ENCODE measurements around the gene MAN1C1. TPM values are rescaled to one million over a fixed set of nuclear protein-coding genes. Genes with fewer than 3 reads are reported as not detected.
"Not testable (repeated sequence)": the region's sequence is repeated elsewhere in the genome, so short reads cannot be mapped to it uniquely, and the experiment has no call there.

Gene MAN1C1
- polyA plus RNA-seq, 1 donor from 2014 or later = 1.3 TPM

GRCh38 chr1:25733271-25733670 lies 116.7 kb downstream of the MAN1C1 start:
- Histone ChIP-seq H3K9me3 (ENCODE audit: low read length) (no peaks in the 10 kb centered on the region), H2AFZ (ENCODE audit: low read depth, low read length) (no peak overlapping the region), H3K9ac (ENCODE audit: low read length) (no peak overlapping the region), H3K4me3 (ENCODE audit: low read length) (no peak overlapping the region), H3K79me2 (replicated peaks; ENCODE audit: insufficient read depth, low read length) (no peaks in the 10 kb centered on the region), H3K9me2 (ENCODE audit: insufficient read depth, low read length) (no peaks in the 10 kb centered on the region), H3F3A (ENCODE audit: insufficient read depth, low read length, poor library complexity, severe bottlenecking) (no peaks in the 10 kb centered on the region), H3K27me3 (ENCODE audit: insufficient read depth, low read depth, low read length) (no peaks in the 10 kb centered on the region), H3K4me2 (ENCODE audit: low read length) (no peak overlapping the region), H4K20me1 (ENCODE audit: insufficient read depth) (no peaks in the 10 kb centered on the region), H3K27ac (ENCODE audit: low read length) (no peak overlapping the region), H3K36me3 (ENCODE audit: insufficient read depth, low read length) (no peaks in the 10 kb centered on the region)
- no peak for TF ChIP-seq EP300 (conservative IDR thresholded peaks at IDR 0.05; ENCODE audit: poor library complexity, severe bottlenecking)

DNA sequence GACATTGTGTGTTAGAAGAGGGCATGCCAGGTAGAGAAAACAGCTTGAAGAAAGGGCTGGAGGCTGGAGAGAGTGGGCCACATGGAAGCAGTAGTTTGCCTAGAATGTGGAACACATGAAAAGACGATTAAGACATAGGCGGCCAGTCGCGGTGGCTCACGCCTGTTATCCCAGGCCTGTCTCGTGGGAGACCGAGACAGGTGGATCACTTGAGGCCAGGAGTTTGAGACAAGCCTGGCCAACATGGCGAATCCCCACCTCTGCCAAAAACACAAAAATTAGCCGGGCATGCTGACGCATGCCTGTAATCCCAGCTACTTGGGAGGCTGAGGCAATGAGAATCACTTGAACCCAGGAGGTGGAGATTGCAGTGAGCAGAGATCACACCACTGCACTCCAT lies 118.4 kb downstream of the MAN1C1 start:
- not testable (repeated sequence) for H3F3A ChIP-seq (ENCODE audit: insufficient read depth, low read length, poor library complexity, severe bottlenecking); H2AFZ ChIP-seq (ENCODE audit: low read depth, low read length); H3K4me2 ChIP-seq (ENCODE audit: low read length); H3K36me3 ChIP-seq (ENCODE audit: insufficient read depth, low read length); H3K27ac ChIP-seq (ENCODE audit: low read length); H3K4me3 ChIP-seq (ENCODE audit: low read length); H3K9me2 ChIP-seq (ENCODE audit: insufficient read depth, low read length); H4K20me1 ChIP-seq (ENCODE audit: insufficient read depth); H3K9ac ChIP-seq (ENCODE audit: low read length); H3K27me3 ChIP-seq (ENCODE audit: insufficient read depth, low read depth, low read length); H3K9me3 ChIP-seq (ENCODE audit: low read length); H3K79me2 ChIP-seq (replicated peaks; ENCODE audit: insufficient read depth, low read length)

DNA sequence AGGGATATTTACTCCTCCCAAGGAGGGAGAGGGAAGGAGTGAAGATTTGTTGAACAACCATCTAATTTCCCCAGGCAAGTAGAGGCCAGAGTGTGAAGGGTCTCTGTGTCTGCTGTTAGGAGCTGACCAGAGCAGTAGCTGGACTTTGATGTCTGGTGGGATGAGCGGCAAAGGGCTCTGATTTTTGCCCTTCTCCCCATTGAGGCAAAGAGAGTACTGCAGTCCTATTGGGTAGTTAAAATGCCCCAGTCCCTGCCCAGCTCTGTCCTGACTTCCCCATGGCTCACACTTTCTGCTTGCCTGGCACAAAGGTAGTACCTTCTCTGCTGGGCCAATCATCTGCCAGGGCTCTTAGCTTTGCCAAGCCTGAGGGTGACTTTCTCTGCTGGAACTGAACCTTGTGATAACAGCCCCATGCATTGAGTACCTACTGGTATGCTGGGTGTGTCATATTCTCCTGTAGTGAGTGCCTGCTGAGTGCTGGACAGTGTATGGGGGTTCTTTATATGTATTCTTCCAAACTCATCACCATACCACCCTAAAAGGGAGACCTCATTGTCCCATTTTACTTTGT lies 119.5 kb downstream of the MAN1C1 start:
- Histone ChIP-seq H3K4me2 (ENCODE audit: low read length) (no peak overlapping the region), H3K9ac (ENCODE audit: low read length) (no peak overlapping the region), H4K20me1 (ENCODE audit: insufficient read depth) (no peaks in the 10 kb centered on the region), H3K27ac (ENCODE audit: low read length) (no peak overlapping the region), H3K79me2 (replicated peaks; ENCODE audit: insufficient read depth, low read length) (no peaks in the 10 kb centered on the region), H3K27me3 (ENCODE audit: insufficient read depth, low read depth, low read length) (no peaks in the 10 kb centered on the region), H3K9me3 (ENCODE audit: low read length) (no peaks in the 10 kb centered on the region), H3F3A (ENCODE audit: insufficient read depth, low read length, poor library complexity, severe bottlenecking) (no peaks in the 10 kb centered on the region), H3K4me3 (ENCODE audit: low read length) (no peak overlapping the region), H2AFZ (ENCODE audit: low read depth, low read length) (no peak overlapping the region), H3K36me3 (ENCODE audit: insufficient read depth, low read length) (no peaks in the 10 kb centered on the region), H3K9me2 (ENCODE audit: insufficient read depth, low read length) (no peaks in the 10 kb centered on the region)
- TF ChIP-seq RAD21 (conservative IDR thresholded peaks at IDR 0.05) = no peak
- TF ChIP-seq EP300 (conservative IDR thresholded peaks at IDR 0.05; ENCODE audit: poor library complexity, severe bottlenecking) = no peak
- no peak for TF ChIP-seq POLR2AphosphoS5 (IDR thresholded peaks at IDR 0.05)
- TF ChIP-seq MXI1 (conservative IDR thresholded peaks at IDR 0.05; ENCODE audit: poor library complexity, severe bottlenecking) = no peak
- TF ChIP-seq, protein P1, sequence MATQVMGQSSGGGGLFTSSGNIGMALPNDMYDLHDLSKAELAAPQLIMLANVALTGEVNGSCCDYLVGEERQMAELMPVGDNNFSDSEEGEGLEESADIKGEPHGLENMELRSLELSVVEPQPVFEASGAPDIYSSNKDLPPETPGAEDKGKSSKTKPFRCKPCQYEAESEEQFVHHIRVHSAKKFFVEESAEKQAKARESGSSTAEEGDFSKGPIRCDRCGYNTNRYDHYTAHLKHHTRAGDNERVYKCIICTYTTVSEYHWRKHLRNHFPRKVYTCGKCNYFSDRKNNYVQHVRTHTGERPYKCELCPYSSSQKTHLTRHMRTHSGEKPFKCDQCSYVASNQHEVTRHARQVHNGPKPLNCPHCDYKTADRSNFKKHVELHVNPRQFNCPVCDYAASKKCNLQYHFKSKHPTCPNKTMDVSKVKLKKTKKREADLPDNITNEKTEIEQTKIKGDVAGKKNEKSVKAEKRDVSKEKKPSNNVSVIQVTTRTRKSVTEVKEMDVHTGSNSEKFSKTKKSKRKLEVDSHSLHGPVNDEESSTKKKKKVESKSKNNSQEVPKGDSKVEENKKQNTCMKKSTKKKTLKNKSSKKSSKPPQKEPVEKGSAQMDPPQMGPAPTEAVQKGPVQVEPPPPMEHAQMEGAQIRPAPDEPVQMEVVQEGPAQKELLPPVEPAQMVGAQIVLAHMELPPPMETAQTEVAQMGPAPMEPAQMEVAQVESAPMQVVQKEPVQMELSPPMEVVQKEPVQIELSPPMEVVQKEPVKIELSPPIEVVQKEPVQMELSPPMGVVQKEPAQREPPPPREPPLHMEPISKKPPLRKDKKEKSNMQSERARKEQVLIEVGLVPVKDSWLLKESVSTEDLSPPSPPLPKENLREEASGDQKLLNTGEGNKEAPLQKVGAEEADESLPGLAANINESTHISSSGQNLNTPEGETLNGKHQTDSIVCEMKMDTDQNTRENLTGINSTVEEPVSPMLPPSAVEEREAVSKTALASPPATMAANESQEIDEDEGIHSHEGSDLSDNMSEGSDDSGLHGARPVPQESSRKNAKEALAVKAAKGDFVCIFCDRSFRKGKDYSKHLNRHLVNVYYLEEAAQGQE (IDR thresholded peaks at IDR 0.05; ENCODE audit: borderline replicate concordance) = no peak
- no peak for TF ChIP-seq TAF1 (IDR thresholded peaks at IDR 0.05; ENCODE audit: low read depth)
- TF ChIP-seq CTCF (IDR thresholded peaks at IDR 0.05; ENCODE audit: poor library complexity, severe bottlenecking) = no peak
- no peak for TF ChIP-seq EZH2 (IDR thresholded peaks at IDR 0.05; ENCODE audit: borderline replicate concordance, insufficient read depth, low read length, poor library complexity, severe bottlenecking)
